ENCODE measurements around the gene PRKCH. TPM values are rescaled to one million over a fixed set of nuclear protein-coding genes. Genes with fewer than 3 reads are reported as not detected.

The PRKCH gene
- polyA plus RNA-seq, 1 donor from 2014 or later: 2.0 TPM

GRCh38 chr14:61586544-61587055, 265.2 kb downstream of the PRKCH start:
- H3K27me3 ChIP-seq (ENCODE audit: insufficient read depth, low read depth, low read length): no peaks in the 10 kb centered on the region
- no peak overlapping the region for H2AFZ ChIP-seq (ENCODE audit: low read depth, low read length)
- TF ChIP-seq SMC3 (conservative IDR thresholded peaks at IDR 0.05; ENCODE audit: poor library complexity): no peak
- no peak for TF ChIP-seq POLR2AphosphoS5 (IDR thresholded peaks at IDR 0.05)
- no peak for TF ChIP-seq REST (IDR thresholded peaks at IDR 0.05; ENCODE audit: borderline replicate concordance)
- no peak for TF ChIP-seq CTCF (IDR thresholded peaks at IDR 0.05; ENCODE audit: poor library complexity, severe bottlenecking)
- no peak for TF ChIP-seq MXI1 (conservative IDR thresholded peaks at IDR 0.05; ENCODE audit: poor library complexity, severe bottlenecking)
- TF ChIP-seq RAD21 (conservative IDR thresholded peaks at IDR 0.05): no peak
- TF ChIP-seq EZH2 (IDR thresholded peaks at IDR 0.05; ENCODE audit: borderline replicate concordance, insufficient read depth, low read length, poor library complexity, severe bottlenecking): no peak
- H3K79me2 ChIP-seq (replicated peaks; ENCODE audit: insufficient read depth, low read length): no peaks in the 10 kb centered on the region
- no peaks in the 10 kb centered on the region for H3K36me3 ChIP-seq (ENCODE audit: insufficient read depth, low read length)
- H3K9me2 ChIP-seq (ENCODE audit: insufficient read depth, low read length): no peaks in the 10 kb centered on the region
- no peak overlapping the region for H3K9ac ChIP-seq (ENCODE audit: low read length)
- no peaks in the 10 kb centered on the region for H3F3A ChIP-seq (ENCODE audit: insufficient read depth, low read length, poor library complexity, severe bottlenecking)
- no peaks in the 10 kb centered on the region for H4K20me1 ChIP-seq (ENCODE audit: insufficient read depth)
- no peaks in the 10 kb centered on the region for H3K9me3 ChIP-seq (ENCODE audit: low read length)
- no peak overlapping the region for H3K4me3 ChIP-seq (ENCODE audit: low read length)
- H3K27ac ChIP-seq (ENCODE audit: low read length): no peak overlapping the region
- no peak overlapping the region for H3K4me2 ChIP-seq (ENCODE audit: low read length)

- no peaks in the 10 kb centered on the region for H3K9me2 ChIP-seq (ENCODE audit: insufficient read depth, low read length)
- no peaks in the 10 kb centered on the region for H3F3A ChIP-seq (ENCODE audit: insufficient read depth, low read length, poor library complexity, severe bottlenecking)
- no peaks in the 10 kb centered on the region for H3K36me3 ChIP-seq (ENCODE audit: insufficient read depth, low read length)
- H3K4me2 ChIP-seq (ENCODE audit: low read length): no peak overlapping the region
- no peaks in the 10 kb centered on the region for H3K27me3 ChIP-seq (ENCODE audit: insufficient read depth, low read depth, low read length)
- H3K27ac ChIP-seq (ENCODE audit: low read length): no peak overlapping the region
- no peak overlapping the region for H3K9ac ChIP-seq (ENCODE audit: low read length)
- H3K79me2 ChIP-seq (replicated peaks; ENCODE audit: insufficient read depth, low read length): no peaks in the 10 kb centered on the region
- TF ChIP-seq EZH2 (IDR thresholded peaks at IDR 0.05; ENCODE audit: borderline replicate concordance, insufficient read depth, low read length, poor library complexity, severe bottlenecking) (no peak), EP300 (conservative IDR thresholded peaks at IDR 0.05; ENCODE audit: poor library complexity, severe bottlenecking) (no peak), TAF1 (IDR thresholded peaks at IDR 0.05; ENCODE audit: low read depth) (no peak), POLR2AphosphoS5 (IDR thresholded peaks at IDR 0.05) (no peak), REST (IDR thresholded peaks at IDR 0.05; ENCODE audit: borderline replicate concordance) (no peak), MXI1 (conservative IDR thresholded peaks at IDR 0.05; ENCODE audit: poor library complexity, severe bottlenecking) (no peak), RAD21 (conservative IDR thresholded peaks at IDR 0.05) (no peak), CTCF (IDR thresholded peaks at IDR 0.05; ENCODE audit: poor library complexity, severe bottlenecking) (no peak), SMC3 (conservative IDR thresholded peaks at IDR 0.05; ENCODE audit: poor library complexity) (no peak)
- H3K9me3 ChIP-seq (ENCODE audit: low read length): no peaks in the 10 kb centered on the region
- H2AFZ ChIP-seq (ENCODE audit: low read depth, low read length): no peak overlapping the region
- no peak overlapping the region for H3K4me3 ChIP-seq (ENCODE audit: low read length)
- no peaks in the 10 kb centered on the region for H4K20me1 ChIP-seq (ENCODE audit: insufficient read depth)
Measured at GRCh38 chr14:61587081-61587713, 265.8 kb downstream of the PRKCH start.
